GM12865 (cell line): ENCODE results near the gene DNM2.
"Not testable (repeated sequence)": the region's sequence is repeated elsewhere in the genome, so short reads cannot be mapped to it uniquely, and the experiment has no call there.

Experiments used
- DNase-seq: peaks from one replicate; pipeline ENCODE4 v3.0.0; 2010; ENCODE audit warnings: low read depth
- H3K4me3 ChIP-seq: 2 replicates; pipeline ENCODE4 v1.5.1; 2011; ENCODE audit warnings: mild to moderate bottlenecking, low read depth, low read length, control low read depth
- TF ChIP-seq, protein P1 (sequence below): IDR thresholded peaks from 2 replicates; pipeline ENCODE4 v1.5.1; 2011; ENCODE audit warnings: low read length, control low read depth, low read depth, inconsistent platforms; ENCODE audit not compliant: insufficient read depth; ENCODE audit errors: missing control alignments

The DNM2 gene

DNA sequence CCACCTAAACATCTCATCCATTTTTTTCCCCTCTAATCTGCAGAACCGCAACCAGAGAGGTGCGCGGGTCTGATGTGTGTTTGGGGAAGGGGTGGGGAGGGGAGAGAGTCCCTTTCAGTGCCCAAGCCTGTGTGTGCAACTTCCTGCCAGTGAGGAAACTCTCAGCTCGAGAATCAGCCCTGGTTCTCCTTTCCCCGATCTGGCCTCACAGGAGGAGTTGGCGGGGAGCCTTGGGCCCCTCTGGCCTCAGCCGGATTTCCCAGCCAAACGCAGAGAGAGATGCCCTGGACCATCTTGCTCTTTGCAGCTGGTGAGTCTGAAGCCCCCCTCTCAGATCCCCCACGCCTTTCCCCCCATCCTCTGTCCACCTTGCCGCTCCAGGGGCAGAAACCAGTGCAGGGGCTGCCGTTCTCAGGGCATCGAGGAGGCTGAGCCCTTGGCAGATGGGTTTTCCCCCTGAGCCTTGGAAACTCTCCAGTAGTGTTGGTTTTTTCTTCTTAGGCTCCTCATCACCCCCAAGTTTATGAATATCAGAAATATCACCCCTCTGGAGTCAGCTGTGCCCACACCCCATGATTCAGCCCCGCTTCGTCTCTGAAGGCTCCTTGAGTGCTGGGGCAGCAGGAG is 130.5 kb downstream of the DNM2 start, which contains the start of gene C19orf38:
C19orf38 (plus strand) TSS at position 186 of the 627 bp plus-strand sequence; CDS start at position 280, 94 bp downstream.
- no peak for DNase-seq
- H3K4me3 ChIP-seq = no peak within 1 kb of the TSS
- TF ChIP-seq, protein P1, sequence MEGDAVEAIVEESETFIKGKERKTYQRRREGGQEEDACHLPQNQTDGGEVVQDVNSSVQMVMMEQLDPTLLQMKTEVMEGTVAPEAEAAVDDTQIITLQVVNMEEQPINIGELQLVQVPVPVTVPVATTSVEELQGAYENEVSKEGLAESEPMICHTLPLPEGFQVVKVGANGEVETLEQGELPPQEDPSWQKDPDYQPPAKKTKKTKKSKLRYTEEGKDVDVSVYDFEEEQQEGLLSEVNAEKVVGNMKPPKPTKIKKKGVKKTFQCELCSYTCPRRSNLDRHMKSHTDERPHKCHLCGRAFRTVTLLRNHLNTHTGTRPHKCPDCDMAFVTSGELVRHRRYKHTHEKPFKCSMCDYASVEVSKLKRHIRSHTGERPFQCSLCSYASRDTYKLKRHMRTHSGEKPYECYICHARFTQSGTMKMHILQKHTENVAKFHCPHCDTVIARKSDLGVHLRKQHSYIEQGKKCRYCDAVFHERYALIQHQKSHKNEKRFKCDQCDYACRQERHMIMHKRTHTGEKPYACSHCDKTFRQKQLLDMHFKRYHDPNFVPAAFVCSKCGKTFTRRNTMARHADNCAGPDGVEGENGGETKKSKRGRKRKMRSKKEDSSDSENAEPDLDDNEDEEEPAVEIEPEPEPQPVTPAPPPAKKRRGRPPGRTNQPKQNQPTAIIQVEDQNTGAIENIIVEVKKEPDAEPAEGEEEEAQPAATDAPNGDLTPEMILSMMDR = no peak

GRCh38 chr19:10850631-10851030 is 132.8 kb downstream of the DNM2 start:
- no peak overlapping the region for H3K4me3 ChIP-seq
- TF ChIP-seq, protein P1 = no peak
- DNase-seq = no peak

- TF ChIP-seq, protein P1 = no peak
- no peak for DNase-seq
- H3K4me3 ChIP-seq = no peak overlapping the region
These were observed 134.4 kb downstream of the DNM2 start for GRCh38 chr19:10852098-10852800.

DNA sequence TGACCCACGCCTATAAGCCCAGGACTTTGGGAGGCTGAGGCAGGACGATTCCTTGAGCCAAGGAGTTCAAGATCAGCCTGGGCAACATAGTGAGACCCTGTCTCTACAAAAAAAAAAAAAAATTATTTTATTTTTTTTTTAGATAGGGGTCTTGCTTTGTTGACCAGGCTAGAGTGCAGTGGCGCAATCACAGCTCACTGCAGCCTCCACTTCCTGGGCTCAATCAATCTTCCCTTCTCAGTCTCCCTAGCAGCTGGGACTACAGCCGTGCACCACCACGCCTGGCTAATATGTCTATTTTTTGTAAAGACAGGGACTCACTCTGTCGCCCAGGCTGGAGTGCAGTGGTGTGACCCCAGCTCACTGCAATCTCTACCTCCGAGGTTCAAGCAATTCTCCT is 135.1 kb downstream of the DNM2 start:
- no peak for DNase-seq
- no peak overlapping the region for H3K4me3 ChIP-seq
- TF ChIP-seq, protein P1 = no peak

DNA sequence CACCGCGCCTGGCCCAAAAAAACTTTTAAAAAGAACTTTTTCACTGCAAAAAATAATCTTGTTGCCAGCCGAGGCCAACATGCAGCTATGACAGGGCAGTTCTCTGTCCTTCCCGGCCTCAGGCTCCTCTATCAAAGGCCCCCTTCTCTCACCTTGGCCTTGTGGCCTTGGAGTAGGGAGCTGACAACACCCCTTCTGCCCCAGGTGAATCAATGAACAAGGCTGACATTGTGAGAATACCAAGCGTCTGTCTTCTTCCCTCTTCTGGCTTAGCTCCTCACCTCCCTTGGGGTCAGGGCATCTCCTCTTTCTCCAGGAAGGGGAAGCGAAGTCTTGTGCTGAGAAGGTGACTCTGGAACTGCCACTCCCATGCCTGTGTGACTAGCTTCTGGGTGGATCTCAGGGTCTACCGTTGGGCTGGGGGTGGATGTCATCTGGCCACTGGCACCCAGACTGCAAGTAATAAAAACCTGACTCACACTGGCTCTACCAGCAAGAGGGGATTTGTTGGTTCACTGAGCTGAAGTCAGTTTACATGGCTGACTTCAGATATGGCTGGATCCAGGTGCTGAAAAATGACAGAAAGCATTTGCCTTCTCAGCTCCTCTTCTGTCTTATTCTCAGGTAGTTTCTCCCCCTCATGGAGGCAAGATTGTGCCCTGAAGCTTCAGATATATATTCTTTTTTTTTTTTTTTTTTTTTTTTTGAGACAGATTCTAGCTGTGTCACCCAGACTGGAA is 136.6 kb downstream of the DNM2 start:
- no peak for DNase-seq
- no peak overlapping the region for H3K4me3 ChIP-seq
- TF ChIP-seq, protein P1 = no peak

DNA sequence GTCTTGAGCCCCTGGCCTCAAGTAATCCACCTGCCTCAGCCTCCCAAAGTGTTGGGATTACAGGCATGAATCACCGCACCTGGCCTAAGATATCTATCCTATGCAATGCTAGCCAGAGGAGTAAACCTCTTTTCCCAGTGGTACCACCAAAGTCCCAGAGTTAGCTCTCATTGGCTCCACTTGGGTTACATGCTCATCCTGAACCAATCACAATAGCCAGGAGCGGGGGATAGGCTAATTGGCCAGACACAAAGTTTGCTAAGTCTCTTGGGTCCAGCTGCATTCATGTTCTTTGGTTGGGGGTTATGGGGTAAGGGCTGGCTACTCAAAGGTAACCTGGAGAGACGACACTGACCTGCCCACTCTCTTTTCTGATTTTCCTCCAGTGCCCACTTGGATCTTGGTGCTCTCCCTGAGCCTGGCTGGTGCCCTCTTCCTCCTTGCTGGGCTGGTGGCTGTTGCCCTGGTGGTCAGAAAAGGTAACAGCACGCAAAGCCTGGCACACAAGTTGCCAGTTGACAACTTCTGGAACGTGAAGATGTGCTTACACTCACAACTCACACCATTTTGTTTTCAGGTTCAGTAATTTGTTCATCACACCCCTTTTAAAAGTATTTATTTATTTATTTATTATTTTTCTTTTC is 138.1 kb downstream of the DNM2 start:
- DNase-seq = peak; percentile 54
- no peak overlapping the region for H3K4me3 ChIP-seq
- TF ChIP-seq, protein P1 = peak; percentile 66

- not testable (repeated sequence) for H3K4me3 ChIP-seq, DNase-seq
These were observed 139.0 kb downstream of the DNM2 start for GRCh38 chr19:10856899-10857298.
